Measurements from ENCODE around the gene CTDSPL. TPM values are rescaled to one million over a fixed set of nuclear protein-coding genes. Genes with fewer than 3 reads are reported as not detected.

CTDSPL gene
- total and polyA plus RNA-seq, 2 of the 8 experiments (the other 6 are each of a cell fraction or from before 2014, with no cell fraction given): 20.3 to 42.2 TPM

- Histone ChIP-seq H4K8ac (ENCODE audit: extremely low read depth, insufficient read depth, low read length) (no peak overlapping the region), H3K36me3 (ENCODE audit: control insufficient read depth in 2 of 4, insufficient read depth in 4 of 4, low read length in 3 of 4) (no peaks in the 10 kb centered on the region), H4K5ac (ENCODE audit: insufficient read length, low read depth, low read length) (no peak overlapping the region), H3K23me2 (ENCODE audit: low read depth, low read length) (no peaks in the 10 kb centered on the region), H3K14ac (ENCODE audit: insufficient read length) (no peak overlapping the region), H3K4me2 (ENCODE audit: insufficient read depth in 1 of 2, low read depth in 2 of 2, low read length in 2 of 2) (no peak overlapping the region), H3K56ac (replicated peaks; ENCODE audit: insufficient read length, low read depth, low read length) (no peak overlapping the region), H4K20me1 (replicated peaks in 1 of 2; ENCODE audit: control insufficient read depth in 1 of 2, insufficient read depth in 2 of 2, low read length in 2 of 2) (peaks cover 0 to 3% of the 10 kb centered on the region in 2 experiments), H2BK120ac (replicated peaks; ENCODE audit: low read depth, low read length) (no peak overlapping the region), H3K79me2 (ENCODE audit: control insufficient read depth in 1 of 2, insufficient read depth in 2 of 2, low read length in 2 of 2) (no peaks in the 10 kb centered on the region), H2AFZ (ENCODE audit: low read length) (no peak overlapping the region), H3K4ac (replicated peaks; ENCODE audit: insufficient read length, low read depth, low read length) (no peak overlapping the region), H3K27me3 (replicated peaks in 1 of 4; ENCODE audit: control insufficient read depth in 3 of 4, extremely low read depth in 1 of 4, insufficient read depth in 3 of 4, low read length in 3 of 4) (no peaks in the 10 kb centered on the region), H3K9ac (replicated peaks in 1 of 4; ENCODE audit: extremely low read depth in 1 of 4, low read depth in 3 of 4, low read length in 3 of 4) (no peak overlapping the region), H3K18ac (ENCODE audit: extremely low read depth, low read length) (no peak overlapping the region), H2BK15ac (ENCODE audit: low read length) (no peak overlapping the region), H3K4me1 (replicated peaks in 1 of 4; ENCODE audit: control insufficient read depth in 3 of 4, insufficient read depth in 4 of 4, low read length in 3 of 4) (peaks cover 5 to 21% (median 18%) of the 10 kb centered on the region in 4 experiments), H4K91ac (replicated peaks; ENCODE audit: insufficient read length, low read length) (no peak overlapping the region), H3K79me1 (ENCODE audit: low read depth, low read length) (peaks cover 4% of the 10 kb centered on the region; the same call in 1 of the 2 replicates), H3K23ac (ENCODE audit: insufficient read length) (no peak overlapping the region), H3K27ac (ENCODE audit: low read depth, low read length) (no peak overlapping the region), H2BK12ac (ENCODE audit: low read depth, low read length) (no peak overlapping the region), H2BK5ac (ENCODE audit: low read depth, low read length) (no peak overlapping the region), H2BK20ac (ENCODE audit: low read length) (no peak overlapping the region), H2AK5ac (ENCODE audit: low read depth, low read length) (no peak overlapping the region), H3K9me3 (ENCODE audit: insufficient read depth in 2 of 2, low read depth in 1 of 2, low read length in 1 of 2) (no peaks in the 10 kb centered on the region), H3K4me3 (ENCODE audit: extremely low read depth in 1 of 4, insufficient read depth in 2 of 4, low read depth in 3 of 4, low read length in 4 of 4) (no peak overlapping the region)
- DNase-seq (ENCODE audit: low read depth in 1 of 2, low spot score in 2 of 2) (no peak), FAIRE-seq (no peak)
- CTCF ChIA-PET (ENCODE audit: partially characterized antibody): interaction anchor here (0.6 to 1.7 kb wide), 10 partner anchors 9 to 83 kb away, joined by 3 to 9 read pairs (median 3); no protein-coding TSS in a partner anchor
- TF ChIP-seq TAF1 (IDR thresholded peaks at IDR 0.05; ENCODE audit: low read depth, low read length) (no peak), TEAD4 (IDR thresholded peaks at IDR 0.05; ENCODE audit: low read depth, low read length) (no peak), SRF (IDR thresholded peaks at IDR 0.05; ENCODE audit: low read depth, low read length) (no peak), SAP30 (IDR thresholded peaks at IDR 0.05; ENCODE audit: insufficient read depth, insufficient replicate concordance, low read length) (no peak)
- TF ChIP-seq, protein P1, sequence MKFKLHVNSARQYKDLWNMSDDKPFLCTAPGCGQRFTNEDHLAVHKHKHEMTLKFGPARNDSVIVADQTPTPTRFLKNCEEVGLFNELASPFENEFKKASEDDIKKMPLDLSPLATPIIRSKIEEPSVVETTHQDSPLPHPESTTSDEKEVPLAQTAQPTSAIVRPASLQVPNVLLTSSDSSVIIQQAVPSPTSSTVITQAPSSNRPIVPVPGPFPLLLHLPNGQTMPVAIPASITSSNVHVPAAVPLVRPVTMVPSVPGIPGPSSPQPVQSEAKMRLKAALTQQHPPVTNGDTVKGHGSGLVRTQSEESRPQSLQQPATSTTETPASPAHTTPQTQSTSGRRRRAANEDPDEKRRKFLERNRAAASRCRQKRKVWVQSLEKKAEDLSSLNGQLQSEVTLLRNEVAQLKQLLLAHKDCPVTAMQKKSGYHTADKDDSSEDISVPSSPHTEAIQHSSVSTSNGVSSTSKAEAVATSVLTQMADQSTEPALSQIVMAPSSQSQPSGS (IDR thresholded peaks at IDR 0.05; ENCODE audit: low read length): no peak
- WGBS, 2 experiments (ENCODE audit: extremely low coverage in 1 of 2, insufficient coverage in 1 of 2, insufficient read length in 1 of 2, insufficient replicate concordance in 2 of 2, low coverage in 1 of 2, low lambda C conversion rate in 2 of 2, missing lambda C conversion rate in 1 of 2): 80% methylated on average over 2 of the region's 2 CpGs; no CpG with 5 or more reads in 1 of the 2 experiments
- POLR2A ChIA-PET (ENCODE audit: partially characterized antibody): interaction anchor here (0.6 kb wide), 1 partner anchor 74 kb away, joined by 3 read pairs; no protein-coding TSS in a partner anchor
Measured at GRCh38 chr3:37901721-37902120, 40.0 kb downstream of the CTDSPL start.
